GM18498 (cell line): Measurements from ENCODE around the gene HAGHL.
"Not testable (repeated sequence)": the region's sequence is repeated elsewhere in the genome, so short reads cannot be mapped to it uniquely, and the experiment has no call there.

Experiments used
- ATAC-seq: cut with Tn5 transposase; IDR thresholded peaks from one replicate; pipeline ENCODE4 v1.9.1; 2021; ENCODE audit warnings: mild to moderate bottlenecking, moderate library complexity; ENCODE audit not compliant: unreplicated experiment

The HAGHL gene

DNA sequence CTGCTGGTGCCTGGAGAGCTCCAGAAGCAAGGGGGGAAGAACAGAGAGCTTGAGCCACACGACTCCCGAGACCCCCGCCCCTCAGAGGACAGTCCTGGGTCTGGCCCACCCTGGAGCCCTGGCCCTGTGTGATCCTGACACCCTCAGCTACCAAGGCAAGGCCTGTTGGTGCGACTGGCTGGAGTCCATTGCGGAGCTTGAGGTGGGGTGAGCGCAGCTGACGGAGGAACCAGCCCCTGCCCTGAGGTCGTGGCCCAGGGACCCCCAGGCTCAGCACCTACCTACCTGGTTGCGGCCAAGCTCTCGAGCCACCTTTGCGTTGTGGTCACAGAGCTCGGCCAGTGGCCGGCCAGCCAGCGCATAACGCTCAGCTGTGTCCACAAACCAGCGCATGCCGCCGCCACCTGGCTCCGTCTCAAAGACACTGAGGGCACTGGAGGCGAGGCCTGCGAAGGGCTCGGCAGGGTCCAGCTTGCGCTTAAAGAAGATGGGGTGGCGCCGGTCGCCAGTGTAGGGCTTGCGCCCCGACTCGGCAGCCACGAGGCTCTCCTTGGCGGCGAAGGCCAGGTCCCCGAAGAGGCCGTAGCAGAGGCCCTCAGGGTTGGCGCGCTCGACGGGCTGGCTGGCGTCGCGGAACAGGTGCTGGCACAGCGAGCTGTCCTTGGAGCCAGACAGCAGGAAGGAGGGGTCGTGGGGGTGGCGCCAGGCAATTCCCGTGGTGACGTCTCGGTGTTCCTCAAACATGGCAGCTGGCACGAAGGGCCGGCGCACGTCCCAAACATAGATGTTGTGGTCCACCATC is 40.2 kb upstream of the HAGHL start:
- ATAC-seq = no peak

DNA sequence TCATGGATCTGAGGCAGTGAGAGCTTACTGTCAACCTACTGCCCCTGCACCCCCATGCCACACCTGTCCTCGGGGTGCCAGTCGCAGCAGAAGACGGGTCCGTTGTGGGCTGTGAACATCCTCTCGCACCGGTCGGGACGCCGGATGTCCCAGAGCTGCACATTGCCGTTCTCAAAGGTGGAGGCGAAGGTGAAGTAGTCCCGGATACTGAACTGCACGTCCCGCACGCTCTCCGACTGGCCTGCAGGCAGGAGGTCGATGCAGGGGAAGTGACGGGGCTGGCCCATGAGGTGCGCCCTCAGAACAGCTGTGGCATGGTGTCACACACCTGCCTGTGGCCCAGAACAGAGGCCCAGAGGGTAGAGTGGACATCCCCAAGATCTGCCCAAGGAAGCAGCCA is 39.4 kb upstream of the HAGHL start:
- ATAC-seq = no peak

DNA sequence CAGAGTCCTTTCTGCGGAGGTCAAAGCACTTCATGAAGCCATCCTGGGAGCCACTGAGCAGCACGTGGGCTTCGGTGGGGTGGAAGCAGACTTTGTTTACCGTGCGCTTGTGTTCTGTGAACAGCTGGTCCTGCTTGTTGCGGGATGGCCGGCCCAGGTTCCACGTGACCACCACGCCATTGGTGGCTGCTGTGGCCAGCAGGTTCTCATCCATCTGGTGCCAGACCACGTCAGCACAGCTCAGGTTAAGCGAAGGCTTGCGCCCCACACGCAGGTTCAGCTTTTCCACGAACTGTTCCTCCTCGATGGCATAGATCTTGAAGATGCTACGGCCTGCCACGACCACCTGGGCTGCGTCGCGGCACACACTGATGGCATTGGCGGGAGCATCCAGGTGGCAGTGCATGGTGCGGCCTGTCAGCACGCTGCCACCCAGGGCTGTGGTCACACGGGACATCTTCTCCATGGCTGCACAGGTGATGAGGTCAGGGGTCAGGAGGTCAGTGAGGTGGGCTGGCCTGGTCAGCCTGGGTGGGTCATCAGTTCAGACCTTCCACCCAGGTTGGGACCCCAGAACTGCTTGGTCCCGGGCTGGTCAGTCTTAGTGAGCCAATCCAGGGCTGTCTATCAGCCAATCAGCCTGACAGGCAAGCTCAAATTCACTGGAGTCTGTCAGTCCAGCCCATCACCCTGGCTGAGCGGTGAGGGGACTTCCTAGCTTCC is 37.6 kb upstream of the HAGHL start:
- ATAC-seq = no peak

DNA sequence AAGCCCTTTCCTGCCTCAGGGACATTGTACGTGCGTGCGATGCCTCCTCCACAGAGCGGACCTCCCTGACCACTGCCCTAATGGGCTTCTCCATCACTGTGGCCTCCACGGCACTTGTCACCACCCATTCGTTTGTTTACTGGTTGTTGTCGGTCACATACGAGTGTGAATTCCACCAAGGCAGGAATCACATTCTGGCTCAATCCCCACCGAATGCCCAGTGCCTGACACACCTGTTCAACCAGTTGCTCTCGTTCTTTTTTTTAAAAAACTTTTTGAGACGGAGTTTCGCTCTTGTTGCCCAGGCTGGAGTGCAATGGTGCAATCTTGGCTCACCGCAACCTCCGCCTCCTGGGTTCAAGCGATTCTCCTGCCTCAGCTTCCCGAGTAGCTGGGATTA is 35.7 kb upstream of the HAGHL start:
- not testable (repeated sequence) for ATAC-seq

DNA sequence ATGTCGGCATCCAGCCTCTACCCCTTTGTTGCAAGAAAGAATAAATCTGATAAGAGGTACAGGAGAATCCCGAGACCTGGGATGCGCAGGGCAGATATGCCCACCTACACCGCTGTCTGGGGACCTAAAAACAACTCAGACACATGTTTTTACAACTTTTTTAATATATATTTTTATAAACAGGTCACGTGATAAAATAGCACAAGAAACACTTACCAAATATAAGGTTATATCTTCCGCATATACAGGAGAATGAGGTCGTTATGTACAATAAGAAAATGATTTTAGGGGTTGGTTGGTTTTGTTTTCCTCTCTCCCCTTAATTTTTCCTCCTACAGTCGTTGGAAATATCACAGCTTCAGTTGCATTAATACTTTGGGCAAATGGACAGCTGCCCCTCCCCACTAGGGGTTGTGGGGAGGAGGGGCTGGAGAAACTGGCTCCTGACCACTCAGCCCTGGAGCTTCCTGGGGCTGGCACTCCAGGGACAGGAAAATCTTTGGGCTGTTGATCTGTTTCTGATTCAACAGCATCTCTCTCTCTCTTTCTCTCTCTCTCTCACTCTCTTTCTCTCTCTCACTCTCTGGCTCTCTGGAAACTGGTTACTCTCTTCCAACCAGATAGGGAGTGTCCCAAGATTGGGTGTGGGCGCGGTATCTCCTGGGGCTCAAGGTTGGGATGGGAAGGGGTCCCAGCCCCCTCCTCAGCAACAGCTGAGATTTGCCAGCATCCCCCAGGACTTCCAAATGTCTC is 34.4 kb upstream of the HAGHL start:
- ATAC-seq = no peak

DNA sequence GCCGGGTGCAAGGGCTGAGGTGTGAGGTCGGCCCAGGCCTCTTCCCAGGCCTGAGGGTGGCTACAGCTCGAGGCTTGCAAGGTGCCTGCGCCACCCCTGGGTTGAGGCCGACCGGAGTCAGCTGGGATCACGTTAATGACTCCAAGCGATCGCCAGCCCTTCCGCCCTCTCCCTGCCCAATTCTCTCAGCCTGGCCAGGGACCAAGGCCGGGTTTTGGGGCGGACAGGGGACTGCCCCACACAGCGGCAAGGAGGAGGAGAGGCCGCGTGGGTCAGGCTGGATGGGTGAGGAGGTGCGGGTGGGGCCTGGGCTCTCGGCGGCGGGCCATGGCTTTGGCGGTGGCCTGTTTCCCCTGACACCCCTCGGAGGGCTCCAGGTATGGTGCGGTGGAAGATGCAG is 33.5 kb upstream of the HAGHL start:
- ATAC-seq = no peak

DNA sequence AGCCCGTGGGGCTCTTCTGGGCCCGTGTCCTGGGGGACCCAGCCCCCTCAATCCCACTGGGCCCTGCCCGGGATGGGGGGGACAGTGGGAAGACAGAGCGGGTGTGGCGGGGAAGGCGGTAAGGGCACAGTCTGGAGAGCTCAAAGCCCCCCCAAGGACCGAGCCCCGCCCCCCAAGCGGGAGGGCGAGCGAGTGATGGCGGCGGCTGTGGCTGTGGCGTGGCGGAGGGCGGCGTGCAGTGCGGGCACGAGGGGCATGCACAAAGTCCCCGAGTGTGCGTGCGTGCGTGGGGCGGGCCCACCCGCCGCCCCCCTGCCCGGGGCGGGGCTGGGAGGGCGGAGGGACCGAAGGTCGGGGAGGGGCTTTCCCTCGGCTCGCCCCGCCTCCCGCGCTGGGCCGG is 33.1 kb upstream of the HAGHL start:
- ATAC-seq = no peak

DNA sequence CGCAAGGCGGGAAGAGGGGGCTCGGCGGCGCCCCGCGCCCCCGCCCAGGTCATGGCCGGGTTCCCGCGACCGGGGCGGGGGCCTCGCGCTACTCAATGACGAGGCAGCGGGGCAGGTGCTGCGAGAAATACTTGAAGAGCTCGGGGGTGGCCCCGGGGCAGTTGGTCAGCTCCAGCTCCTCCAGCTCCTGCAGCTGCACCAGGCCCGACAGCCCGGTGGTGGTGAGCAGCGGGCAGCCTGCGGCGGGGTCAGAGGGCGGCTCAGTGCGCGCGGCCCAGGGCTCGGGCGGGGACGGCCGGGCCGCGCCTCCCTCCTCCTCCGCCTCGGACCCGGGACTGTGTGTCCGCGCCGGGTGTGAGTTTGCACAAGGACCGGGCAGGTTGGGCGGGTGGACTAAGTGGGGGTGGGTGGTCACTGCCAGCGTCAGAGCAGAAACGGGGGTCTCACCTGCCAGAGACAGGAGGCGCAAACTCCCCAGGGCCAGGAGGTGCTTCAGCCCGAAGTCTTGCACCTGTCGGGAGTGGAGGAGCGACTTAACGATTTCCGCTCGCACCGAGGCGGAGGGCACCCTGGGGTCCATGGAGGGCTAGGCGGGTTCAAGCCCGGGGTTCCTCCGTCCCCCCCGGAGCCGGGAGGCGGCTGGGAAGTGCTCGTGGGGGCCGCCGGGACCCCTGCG is 32.6 kb upstream of the HAGHL start:
- ATAC-seq = no peak

DNA sequence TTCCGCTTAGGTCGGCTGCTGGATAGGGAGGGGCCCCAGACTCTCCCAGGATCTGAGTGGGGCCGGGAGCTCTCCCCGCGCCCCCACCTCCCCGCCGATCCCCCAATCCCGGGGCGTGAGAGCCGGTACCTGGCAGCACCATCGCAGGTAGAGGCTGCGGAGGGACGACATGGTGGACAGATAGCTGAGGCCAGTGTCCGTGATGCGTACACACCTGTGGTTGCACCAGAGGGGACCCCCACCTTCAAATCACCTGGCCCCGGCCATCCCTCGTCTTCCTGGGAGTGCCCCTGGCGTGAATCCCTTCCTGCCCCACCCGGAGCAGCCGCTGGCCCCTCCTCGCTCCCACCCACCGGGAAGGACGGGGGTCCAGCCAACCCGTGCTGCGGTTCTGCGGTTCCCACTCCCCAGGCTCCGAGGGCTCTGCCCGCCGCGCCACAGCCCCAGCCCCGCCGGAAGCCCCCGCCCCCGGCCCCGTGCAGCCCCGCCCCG is 32.0 kb upstream of the HAGHL start:
- no peak for ATAC-seq

DNA sequence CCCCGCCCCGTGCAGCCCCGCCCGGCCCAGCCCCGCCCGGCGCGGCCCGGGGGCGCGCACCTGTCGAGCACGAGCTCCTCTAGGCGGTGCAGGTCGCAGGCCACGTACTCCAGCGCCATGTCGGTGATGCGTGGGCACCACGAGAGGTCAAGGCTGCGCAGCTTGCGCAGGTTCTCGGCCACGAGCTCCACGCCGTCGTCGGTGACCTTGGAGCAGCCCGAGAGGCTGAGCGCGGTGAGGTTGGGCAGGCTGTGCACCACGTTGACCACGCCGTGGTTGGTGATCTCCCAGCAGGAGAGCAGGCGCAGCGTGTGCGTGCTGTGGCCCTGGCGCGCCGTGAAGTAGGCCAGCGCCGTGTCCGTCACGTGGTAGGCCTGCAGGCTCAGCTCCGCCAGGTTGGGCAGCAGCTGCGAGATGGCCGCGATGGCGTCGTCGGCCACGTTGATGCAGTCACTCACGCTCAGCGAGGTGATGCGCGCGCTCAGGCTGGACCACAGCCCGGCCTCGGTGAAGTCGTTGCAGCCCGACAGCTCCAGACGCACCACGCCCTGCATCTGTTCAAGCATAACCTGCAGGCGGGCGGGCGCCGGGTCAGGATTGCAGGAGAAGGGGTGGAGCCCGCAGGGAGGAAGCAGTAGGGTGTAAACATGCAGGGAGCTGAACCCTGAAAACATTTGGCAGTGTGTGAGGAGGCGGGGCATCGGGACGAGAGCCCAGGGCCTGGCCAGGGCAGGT is 31.4 kb upstream of the HAGHL start:
- ATAC-seq = no peak

DNA sequence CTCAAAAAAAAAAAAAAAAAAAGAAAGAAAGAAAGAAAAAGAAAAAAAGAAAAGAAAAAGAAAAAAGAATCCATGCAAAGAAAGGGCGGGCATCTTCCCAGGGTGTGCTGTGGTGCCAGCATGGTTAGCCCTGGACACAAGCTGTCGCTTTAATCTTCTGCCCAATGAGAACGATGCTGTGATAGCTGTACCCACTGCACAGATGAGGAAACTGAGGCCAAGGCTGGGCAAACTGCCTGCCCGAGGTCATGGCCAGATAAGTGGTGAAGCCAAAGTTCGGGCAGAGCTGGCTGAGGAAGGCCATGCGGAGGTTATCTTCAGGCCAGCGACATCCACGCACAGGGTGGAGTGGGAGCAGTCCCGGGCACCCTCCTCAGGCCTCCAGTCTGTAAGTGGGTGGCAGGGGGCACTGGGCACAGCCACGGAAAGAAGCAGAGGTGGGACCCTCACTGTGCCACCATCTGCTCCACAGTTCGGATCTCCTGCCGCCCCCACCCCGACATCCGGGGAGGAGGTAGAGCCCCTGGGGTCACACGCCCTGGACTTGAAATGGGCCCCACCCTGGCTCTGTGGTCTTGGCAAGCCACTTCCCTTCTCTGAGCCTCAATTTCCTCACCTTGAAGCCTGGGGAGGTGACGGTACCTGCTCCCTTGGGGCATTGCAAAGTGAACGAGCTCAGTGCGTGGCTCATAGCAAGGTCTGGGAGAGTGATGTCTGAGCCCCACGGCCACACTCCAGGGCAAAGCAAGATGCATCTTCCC is 27.8 kb upstream of the HAGHL start:
- ATAC-seq = no peak

DNA sequence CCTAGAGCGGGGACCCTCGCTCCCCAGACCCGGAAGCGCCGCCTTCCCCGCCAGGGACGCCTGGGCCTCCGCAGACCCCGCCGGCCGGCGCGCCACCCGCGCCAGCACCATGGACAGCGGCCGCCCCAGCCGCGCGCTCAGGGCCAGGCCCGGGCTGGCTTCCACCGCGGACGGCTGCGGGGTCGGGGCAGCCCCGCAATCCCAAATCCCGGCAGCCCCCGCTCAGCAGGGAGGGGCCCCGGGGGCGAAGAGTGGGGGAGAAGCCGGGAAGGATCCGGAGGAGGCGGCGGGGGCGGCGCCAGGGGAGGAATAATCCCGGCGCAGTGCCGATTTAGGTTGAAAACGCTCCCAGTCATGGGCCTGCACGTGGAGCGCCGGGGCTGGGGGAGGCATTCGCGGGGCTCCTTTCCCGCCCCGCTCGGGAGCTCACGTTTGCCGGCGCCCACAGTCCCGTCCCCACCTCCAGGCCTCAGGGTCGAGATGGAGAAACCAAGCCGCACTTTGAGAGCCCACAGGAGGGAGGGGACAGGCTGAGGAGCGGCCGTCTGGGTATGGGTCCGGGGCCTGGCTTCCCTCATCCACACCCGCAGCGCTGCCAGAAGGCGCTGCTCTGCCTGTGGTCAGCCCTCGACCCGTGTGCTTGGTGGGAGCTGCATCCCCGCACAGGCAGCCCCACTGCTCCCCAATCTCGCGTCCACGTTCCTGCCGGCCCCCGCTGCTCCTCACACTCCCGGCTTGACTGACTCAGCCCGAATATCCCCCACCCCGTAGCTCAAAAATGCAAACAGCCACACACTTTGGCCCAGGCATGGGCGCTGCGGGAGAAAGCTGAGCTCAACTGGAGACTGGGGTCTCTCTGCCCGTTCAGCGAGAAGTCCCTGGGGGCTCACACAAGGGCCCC is 26.0 kb upstream of the HAGHL start:
- ATAC-seq = no peak

DNA sequence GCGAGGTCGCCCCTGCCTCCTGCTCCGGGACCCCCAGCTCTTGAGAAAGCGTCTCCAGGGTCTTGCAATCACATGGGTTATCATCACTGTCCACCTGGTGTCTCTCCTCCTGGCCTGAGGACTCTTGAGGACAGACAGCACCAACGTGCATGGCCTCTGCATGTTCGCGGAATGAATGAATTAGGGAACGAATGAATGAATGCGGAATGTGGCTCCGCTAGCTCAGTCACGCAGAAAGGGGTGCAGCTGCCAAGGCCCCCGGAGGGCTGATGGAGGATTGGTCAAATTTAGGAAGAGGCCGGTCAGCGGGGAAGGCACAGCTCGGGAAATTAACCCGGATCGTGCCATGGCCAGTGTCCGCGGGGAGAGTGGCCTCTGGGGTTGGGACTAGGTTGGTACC is 24.6 kb upstream of the HAGHL start:
- ATAC-seq = no peak

DNA sequence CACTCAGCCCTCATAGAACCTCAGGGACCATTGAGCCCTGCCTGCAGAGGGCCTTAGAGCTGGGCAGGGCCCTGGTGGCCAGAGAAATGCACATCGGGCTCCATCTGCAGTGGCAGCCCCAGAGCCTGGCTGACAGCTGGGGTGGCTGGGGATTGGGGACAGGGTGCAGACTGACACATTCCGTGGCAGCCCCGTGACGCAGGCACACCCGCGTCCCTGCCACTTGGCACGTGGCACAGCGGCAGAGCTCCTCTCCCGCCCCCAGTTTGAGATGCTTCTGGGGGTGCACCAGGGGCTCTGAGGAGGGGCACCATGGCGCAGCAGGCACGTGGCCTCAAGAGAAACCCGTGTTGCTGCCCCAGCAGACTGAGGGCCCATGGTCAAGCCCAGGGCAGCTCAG is 23.5 kb upstream of the HAGHL start:
- ATAC-seq = no peak

DNA sequence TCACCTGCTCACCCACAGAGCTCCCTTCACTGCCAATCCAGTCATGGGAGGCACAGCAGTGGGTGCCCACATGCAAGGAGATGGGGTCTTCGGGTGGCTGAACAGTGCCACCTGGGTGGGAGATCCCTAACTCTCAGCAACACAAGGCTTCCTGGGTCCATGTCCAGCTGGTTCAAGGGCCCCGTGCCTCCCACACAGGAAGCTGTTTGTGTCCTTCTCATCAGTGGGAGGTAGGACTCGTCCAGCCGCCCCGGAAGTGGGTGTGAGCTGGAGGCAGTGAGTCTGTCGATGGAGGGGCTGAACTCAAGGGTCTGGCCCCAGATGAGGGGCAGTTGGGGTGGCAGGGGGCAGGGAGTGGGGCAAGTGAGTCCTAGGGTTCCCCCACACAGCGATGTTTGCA is 22.9 kb upstream of the HAGHL start:
- no peak for ATAC-seq

DNA sequence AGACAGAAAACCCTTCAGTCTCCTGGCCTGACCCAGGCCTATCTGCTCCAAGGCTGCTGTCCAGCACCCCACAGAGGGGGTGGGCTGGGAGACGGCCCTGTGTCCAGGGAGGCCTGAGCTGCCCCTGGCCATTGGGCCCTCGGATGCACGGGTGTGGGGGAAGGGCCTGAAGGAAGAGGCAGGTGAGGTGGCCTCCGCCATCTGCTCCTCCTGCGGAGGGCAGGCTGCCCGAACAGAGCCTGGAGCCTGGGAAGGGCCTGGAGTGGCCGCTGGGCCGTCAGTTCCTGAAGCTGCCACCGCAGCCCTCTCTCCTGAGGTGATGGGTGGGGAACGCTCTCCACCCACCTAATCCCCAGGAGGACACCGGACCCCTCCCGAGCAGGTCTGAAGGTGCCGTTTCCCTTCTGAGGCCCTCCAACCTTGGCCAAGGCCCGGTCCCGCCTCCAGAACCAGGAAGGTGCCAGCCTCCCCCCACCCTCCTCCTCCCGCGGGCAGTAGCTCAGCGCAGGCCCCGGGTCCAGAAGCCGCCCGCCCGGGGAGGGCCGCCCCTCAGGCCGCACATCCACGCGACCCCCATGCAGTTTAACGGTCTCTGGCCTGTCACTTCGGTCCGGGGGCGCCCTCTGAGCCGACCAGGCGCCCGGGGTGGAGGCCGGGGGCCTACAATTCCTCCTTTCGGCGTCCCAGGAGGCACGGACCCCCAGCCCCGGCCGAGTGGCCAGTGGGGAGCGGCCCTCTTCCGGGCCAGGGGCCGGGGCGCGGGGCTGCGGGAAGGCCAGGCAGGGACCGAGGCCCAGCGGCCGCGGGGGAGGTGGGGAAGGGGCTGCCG is 22.1 kb upstream of the HAGHL start:
- no peak for ATAC-seq

DNA sequence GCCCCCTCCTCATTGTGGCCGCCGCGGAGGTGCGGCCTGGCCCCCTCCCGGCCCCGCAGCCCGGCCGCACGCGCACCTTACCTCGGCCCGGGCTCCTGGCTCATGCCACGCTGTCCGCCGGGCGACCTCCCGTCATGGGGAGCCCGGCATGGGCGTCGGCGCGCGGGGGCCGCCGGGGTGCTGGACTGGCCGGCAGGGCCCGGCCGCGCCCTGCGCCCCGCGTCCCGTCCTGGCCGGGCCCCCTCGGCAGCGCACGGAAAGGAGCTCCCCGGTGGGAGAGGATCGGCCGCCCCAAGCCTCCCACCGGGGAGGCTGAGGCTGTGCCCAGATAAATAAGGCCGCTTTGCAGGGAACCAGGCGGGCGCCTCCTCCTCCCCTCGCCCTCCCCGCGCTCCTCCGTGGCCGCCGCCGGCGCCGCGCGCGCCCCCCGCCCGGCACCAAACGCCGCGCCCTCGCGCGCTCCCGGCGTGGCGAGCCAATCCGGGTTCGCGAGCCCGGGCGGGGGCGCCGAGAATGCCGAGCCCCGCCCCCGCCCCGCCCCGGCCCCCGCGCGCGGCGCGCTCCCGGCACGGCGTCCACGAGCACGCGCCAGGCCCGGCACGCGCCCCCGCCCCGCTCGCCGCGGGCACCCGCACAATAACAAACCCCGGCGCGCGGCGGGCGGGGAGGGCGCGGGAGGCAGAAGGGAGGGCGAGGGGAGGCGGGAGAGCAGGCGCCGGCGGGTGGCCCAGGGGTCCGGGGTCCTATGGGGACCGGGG is 21.3 kb upstream of the HAGHL start, which contains the start of gene FBXL16:
Gene FBXL16, minus strand, starts transcription at position 371 of the 758 bp plus-strand sequence. CDS start 8,396 bp downstream, outside the sequence.
- no peak for ATAC-seq
